ENCODE results near the gene RBL2.
"Not testable (repeated sequence)": the region's sequence is repeated elsewhere in the genome, so short reads cannot be mapped to it uniquely, and the experiment has no call there.

RBL2 gene

GRCh38 chr16:53530046-53530445 is 95.8 kb downstream of the RBL2 start:
- no peak overlapping the region for H3K4me3 ChIP-seq (ENCODE audit: low read depth, low read length)
- TF ChIP-seq CTCF (IDR thresholded peaks at IDR 0.05; ENCODE audit: low read depth, low read length, missing control alignments): no peak
- no peak for DNase-seq (ENCODE audit: low read depth)

- no peak for TF ChIP-seq CTCF (IDR thresholded peaks at IDR 0.05; ENCODE audit: low read depth, low read length, missing control alignments)
- DNase-seq (ENCODE audit: low read depth): no peak
- H3K4me3 ChIP-seq (ENCODE audit: low read depth, low read length): no peak overlapping the region
Observed at GRCh38 chr16:53530741-53531140, 96.5 kb downstream of the RBL2 start.

GRCh38 chr16:53534206-53534605 is 99.9 kb downstream of the RBL2 start:
- no peak overlapping the region for H3K4me3 ChIP-seq (ENCODE audit: low read depth, low read length)
- DNase-seq (ENCODE audit: low read depth): no peak
- TF ChIP-seq CTCF (IDR thresholded peaks at IDR 0.05; ENCODE audit: low read depth, low read length, missing control alignments): no peak

GRCh38 chr16:53537626-53538025 is 103.4 kb downstream of the RBL2 start:
- H3K4me3 ChIP-seq (ENCODE audit: low read depth, low read length): no peak overlapping the region
- TF ChIP-seq CTCF (IDR thresholded peaks at IDR 0.05; ENCODE audit: low read depth, low read length, missing control alignments): no peak
- DNase-seq (ENCODE audit: low read depth): no peak

- not testable (repeated sequence) for DNase-seq (ENCODE audit: low read depth); H3K4me3 ChIP-seq (ENCODE audit: low read depth, low read length)
Observed at GRCh38 chr16:53539346-53539745, 105.1 kb downstream of the RBL2 start.

- not testable (repeated sequence) for DNase-seq (ENCODE audit: low read depth); H3K4me3 ChIP-seq (ENCODE audit: low read depth, low read length)
Observed at GRCh38 chr16:53539759-53540718, 105.8 kb downstream of the RBL2 start.

Data from GM12864 (cell line).